ENCODE measurements around the gene ZNF740.

DNA sequence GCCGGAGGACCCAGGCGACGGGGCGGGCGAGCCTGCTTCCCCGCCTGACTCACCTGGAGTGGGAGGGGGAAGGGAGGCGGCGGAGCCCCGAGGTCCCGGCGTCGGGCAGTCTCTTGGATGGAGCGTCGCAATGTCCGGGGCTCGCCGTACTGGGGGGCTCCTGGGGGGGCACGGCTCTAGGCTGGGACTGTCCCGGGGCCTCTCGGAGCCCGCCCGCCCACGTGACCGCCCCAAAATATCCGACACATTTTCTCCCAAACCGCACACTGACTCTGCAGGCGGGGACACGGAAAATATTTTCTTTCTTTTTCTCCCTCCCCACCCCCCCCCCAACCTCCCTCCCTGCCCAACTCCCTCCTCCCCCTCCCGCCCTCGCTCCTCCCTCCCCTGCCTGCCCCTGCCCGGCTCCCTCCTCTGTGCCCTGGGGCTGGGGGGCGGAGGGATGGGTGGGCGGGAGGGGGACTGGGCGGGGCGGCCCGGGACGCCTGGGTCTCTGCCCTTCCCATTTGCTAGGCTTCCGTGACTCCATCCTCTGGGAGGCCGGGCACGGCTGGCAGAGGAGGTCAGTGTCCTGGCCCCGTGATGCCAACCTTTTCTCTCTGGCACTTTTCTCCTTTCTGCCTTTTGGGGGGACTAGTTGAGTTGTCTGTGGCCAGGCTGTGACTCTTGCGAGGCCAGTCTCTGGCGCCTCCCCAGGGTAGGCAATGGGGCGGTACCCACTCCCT is 51.6 kb downstream of the ZNF740 start, which contains the start of gene RARG:
- TF ChIP-seq, protein P1, sequence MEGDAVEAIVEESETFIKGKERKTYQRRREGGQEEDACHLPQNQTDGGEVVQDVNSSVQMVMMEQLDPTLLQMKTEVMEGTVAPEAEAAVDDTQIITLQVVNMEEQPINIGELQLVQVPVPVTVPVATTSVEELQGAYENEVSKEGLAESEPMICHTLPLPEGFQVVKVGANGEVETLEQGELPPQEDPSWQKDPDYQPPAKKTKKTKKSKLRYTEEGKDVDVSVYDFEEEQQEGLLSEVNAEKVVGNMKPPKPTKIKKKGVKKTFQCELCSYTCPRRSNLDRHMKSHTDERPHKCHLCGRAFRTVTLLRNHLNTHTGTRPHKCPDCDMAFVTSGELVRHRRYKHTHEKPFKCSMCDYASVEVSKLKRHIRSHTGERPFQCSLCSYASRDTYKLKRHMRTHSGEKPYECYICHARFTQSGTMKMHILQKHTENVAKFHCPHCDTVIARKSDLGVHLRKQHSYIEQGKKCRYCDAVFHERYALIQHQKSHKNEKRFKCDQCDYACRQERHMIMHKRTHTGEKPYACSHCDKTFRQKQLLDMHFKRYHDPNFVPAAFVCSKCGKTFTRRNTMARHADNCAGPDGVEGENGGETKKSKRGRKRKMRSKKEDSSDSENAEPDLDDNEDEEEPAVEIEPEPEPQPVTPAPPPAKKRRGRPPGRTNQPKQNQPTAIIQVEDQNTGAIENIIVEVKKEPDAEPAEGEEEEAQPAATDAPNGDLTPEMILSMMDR (IDR thresholded peaks at IDR 0.05), result 0 out of 2 replicates have a peak, but pooled peaks have one; percentile 9
- TF ChIP-seq EZH2phosphoT487 (IDR thresholded peaks at IDR 0.05; ENCODE audit: borderline replicate concordance, low read depth), result no peak
- TF ChIP-seq TAF1 (IDR thresholded peaks at IDR 0.05; ENCODE audit: borderline replicate concordance, low read depth, low read length), result no peak; the same call in 1 of the 2 replicates
- TF ChIP-seq RFX5 (IDR thresholded peaks at IDR 0.05; ENCODE audit: low read length), result no peak
- TF ChIP-seq CHD2 (IDR thresholded peaks at IDR 0.05; ENCODE audit: low read length, partially characterized antibody), result peak; percentile 33
- no peak for TF ChIP-seq POLR2AphosphoS5 (IDR thresholded peaks at IDR 0.05; ENCODE audit: low read depth, low read length)
- TF ChIP-seq NFIC (IDR thresholded peaks at IDR 0.05; ENCODE audit: borderline replicate concordance), result no peak
- 0 out of 2 replicates have a peak, but pooled peaks have one; percentile 7 for TF ChIP-seq RAD21 (IDR thresholded peaks at IDR 0.05; ENCODE audit: low read length)
- no peak for TF ChIP-seq EP300 (IDR thresholded peaks at IDR 0.05; ENCODE audit: borderline replicate concordance in 1 of 2, low read depth in 1 of 2, low read length in 1 of 2)
